WTC11 (cell line): ENCODE data around the gene DISC1. TPM values are rescaled to one million over a fixed set of nuclear protein-coding genes. Genes with fewer than 3 reads are reported as not detected.

Source experiments
- ATAC-seq: fragments of 200-7000 bp; cut with Tn5 transposase; 2 replicates; pipeline ENCODE4 v1.10.0; 2021; ENCODE audit warnings: mild to moderate bottlenecking, moderate library complexity
- CTCF ChIA-PET: fragments of 300-600 bp; sonication (Branson Sonifier 250); formaldehyde crosslinking; loops from one replicate; lab custom pipeline; 2021; ENCODE audit warnings: antibody characterized with exemption; lab: Charles Lee
- POLR2A ChIA-PET: fragments of 350-600 bp; sonication (Branson Sonifier 250); formaldehyde crosslinking; loops from one replicate; lab custom pipeline; 2021; ENCODE audit warnings: antibody characterized with exemption; lab: Charles Lee
- DNase-seq: peaks from one replicate; pipeline ENCODE4 v3.0.0; 2021; ENCODE audit warnings: low spot score
- H3K27ac Mint-ChIP-seq: 2 replicates; pipeline ENCODE4 v1.8.0; 2021; ENCODE audit warnings: mixed read lengths
- H3K27me3 Mint-ChIP-seq: 2 replicates; pipeline ENCODE4 v1.8.0; 2021; ENCODE audit warnings: low read depth, mild to moderate bottlenecking, moderate library complexity, mixed read lengths
- H3K36me3 Mint-ChIP-seq: 2 replicates; pipeline ENCODE4 v1.8.0; 2021; ENCODE audit warnings: mixed read lengths
- H3K4me1 Mint-ChIP-seq: 2 replicates; pipeline ENCODE4 v1.8.0; 2022; ENCODE audit warnings: mixed read lengths
- H3K4me3 Mint-ChIP-seq: 2 replicates; pipeline ENCODE4 v1.8.0; 2021; ENCODE audit warnings: mild to moderate bottlenecking, moderate library complexity, mixed read lengths
- H3K9me3 Mint-ChIP-seq: 2 replicates; pipeline ENCODE4 v1.8.0; 2021; ENCODE audit warnings: mixed read lengths
- AFF4 ChIP-seq: sonication (generic); formaldehyde crosslinking; IDR thresholded peaks from 2 replicates; pipeline ENCODE4 v1.8.1; 2023; ENCODE audit warnings: mild to moderate bottlenecking, missing genetic modification reagents, borderline replicate concordance
- ARID4B ChIP-seq: sonication (generic); formaldehyde crosslinking; IDR thresholded peaks from 2 replicates; pipeline ENCODE4 v1.8.0; 2023; ENCODE audit warnings: missing genetic modification reagents, mild to moderate bottlenecking, borderline replicate concordance
- ATF2 ChIP-seq: sonication (generic); formaldehyde crosslinking; IDR thresholded peaks from 2 replicates; pipeline ENCODE4 v1.8.1; 2022; ENCODE audit warnings: low read depth, missing genetic modification reagents, borderline replicate concordance
- ESRRA ChIP-seq: sonication (generic); formaldehyde crosslinking; IDR thresholded peaks from 2 replicates; pipeline ENCODE4 v1.8.1; 2022; ENCODE audit warnings: mild to moderate bottlenecking, missing genetic modification reagents, borderline replicate concordance
- FOXK1 ChIP-seq: sonication (generic); formaldehyde crosslinking; IDR thresholded peaks from 2 replicates; pipeline ENCODE4 v1.8.0; 2022; ENCODE audit warnings: mild to moderate bottlenecking, moderate library complexity, missing genetic modification reagents
- KAT7 ChIP-seq: sonication (generic); formaldehyde crosslinking; IDR thresholded peaks from 2 replicates; pipeline ENCODE4 v1.8.1; 2023; ENCODE audit warnings: missing genetic modification reagents, mild to moderate bottlenecking, borderline replicate concordance
- ZNF121 ChIP-seq: sonication (generic); formaldehyde crosslinking; IDR thresholded peaks from 2 replicates; pipeline ENCODE4 v1.8.0; 2023; ENCODE audit warnings: missing genetic modification reagents
- ZNF219 ChIP-seq: sonication (generic); formaldehyde crosslinking; IDR thresholded peaks from 2 replicates; pipeline ENCODE4 v1.8.0; 2023; ENCODE audit warnings: missing genetic modification reagents, mild to moderate bottlenecking, borderline replicate concordance
- ZNF232 ChIP-seq: sonication (generic); formaldehyde crosslinking; IDR thresholded peaks from 2 replicates; pipeline ENCODE4 v1.8.0; 2022; ENCODE audit warnings: mild to moderate bottlenecking, missing genetic modification reagents
- ZNF532 ChIP-seq: fragments of 250-450 bp; sonication (Bioruptor Pico); IDR thresholded peaks from 2 replicates; pipeline ENCODE4 v1.9.0; 2021; ENCODE audit warnings: mild to moderate bottlenecking, borderline replicate concordance
- total RNA-seq: library from RNA; stranded (reverse); gene quantifications from 3 replicates; pipeline ENCODE4 v1.2.3, GENCODE V29; 2021
- TF ChIP-seq, protein P1 (sequence below): sonication (generic); formaldehyde crosslinking; IDR thresholded peaks from 2 replicates; pipeline ENCODE4 v1.8.1; 2023; ENCODE audit warnings: mild to moderate bottlenecking, missing genetic modification reagents, moderate library complexity
- TF ChIP-seq, protein P2 (sequence below): fragments of 250-450 bp; sonication (Bioruptor Pico); IDR thresholded peaks from 2 replicates; pipeline ENCODE4 v1.9.0; 2021; ENCODE audit warnings: mild to moderate bottlenecking
- TF ChIP-seq, protein P3 (sequence below): sonication (generic); formaldehyde crosslinking; IDR thresholded peaks from 2 replicates; pipeline ENCODE4 v1.8.0; 2022; ENCODE audit warnings: mild to moderate bottlenecking, missing genetic modification reagents

The DISC1 gene
- total RNA-seq, 1 experiment from 2014 or later = 5.5 TPM

- TF ChIP-seq FOXK1 (CRISPR knock-in tag) = no peak
Observed at GRCh38 chr1:231923491-231924041, 297.0 kb downstream of the DISC1 start (continued).

GRCh38 chr1:231924180-231924579 is 297.6 kb downstream of the DISC1 start:
- Mint-ChIP-seq H3K27ac (no peak overlapping the region), H3K9me3 (no peaks in the 10 kb centered on the region), H3K4me3 (no peak overlapping the region), H3K4me1 (peaks cover 22% of the 10 kb centered on the region), H3K27me3 (peaks cover 13% of the 10 kb centered on the region), H3K36me3 (no peaks in the 10 kb centered on the region)
- ChIA-PET POLR2A (no interaction called here), CTCF (interaction anchor here (1.5 kb wide), 1 partner anchor 8 kb away, joined by 4 read pairs; no protein-coding TSS in a partner anchor)
- ATAC-seq (no peak), DNase-seq (no peak)
- TF ChIP-seq ZNF232 (CRISPR knock-in tag) (no peak), ESRRA (CRISPR knock-in tag) (no peak), AFF4 (CRISPR knock-in tag) (no peak), KAT7 (no peak), ZNF121 (CRISPR knock-in tag) (no peak), ZNF532 (no peak), ATF2 (CRISPR knock-in tag) (no peak), ARID4B (no peak), ZNF219 (CRISPR knock-in tag) (no peak)
- TF ChIP-seq, protein P1, sequence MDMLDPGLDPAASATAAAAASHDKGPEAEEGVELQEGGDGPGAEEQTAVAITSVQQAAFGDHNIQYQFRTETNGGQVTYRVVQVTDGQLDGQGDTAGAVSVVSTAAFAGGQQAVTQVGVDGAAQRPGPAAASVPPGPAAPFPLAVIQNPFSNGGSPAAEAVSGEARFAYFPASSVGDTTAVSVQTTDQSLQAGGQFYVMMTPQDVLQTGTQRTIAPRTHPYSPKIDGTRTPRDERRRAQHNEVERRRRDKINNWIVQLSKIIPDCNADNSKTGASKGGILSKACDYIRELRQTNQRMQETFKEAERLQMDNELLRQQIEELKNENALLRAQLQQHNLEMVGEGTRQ = no peak
- TF ChIP-seq, protein P2, sequence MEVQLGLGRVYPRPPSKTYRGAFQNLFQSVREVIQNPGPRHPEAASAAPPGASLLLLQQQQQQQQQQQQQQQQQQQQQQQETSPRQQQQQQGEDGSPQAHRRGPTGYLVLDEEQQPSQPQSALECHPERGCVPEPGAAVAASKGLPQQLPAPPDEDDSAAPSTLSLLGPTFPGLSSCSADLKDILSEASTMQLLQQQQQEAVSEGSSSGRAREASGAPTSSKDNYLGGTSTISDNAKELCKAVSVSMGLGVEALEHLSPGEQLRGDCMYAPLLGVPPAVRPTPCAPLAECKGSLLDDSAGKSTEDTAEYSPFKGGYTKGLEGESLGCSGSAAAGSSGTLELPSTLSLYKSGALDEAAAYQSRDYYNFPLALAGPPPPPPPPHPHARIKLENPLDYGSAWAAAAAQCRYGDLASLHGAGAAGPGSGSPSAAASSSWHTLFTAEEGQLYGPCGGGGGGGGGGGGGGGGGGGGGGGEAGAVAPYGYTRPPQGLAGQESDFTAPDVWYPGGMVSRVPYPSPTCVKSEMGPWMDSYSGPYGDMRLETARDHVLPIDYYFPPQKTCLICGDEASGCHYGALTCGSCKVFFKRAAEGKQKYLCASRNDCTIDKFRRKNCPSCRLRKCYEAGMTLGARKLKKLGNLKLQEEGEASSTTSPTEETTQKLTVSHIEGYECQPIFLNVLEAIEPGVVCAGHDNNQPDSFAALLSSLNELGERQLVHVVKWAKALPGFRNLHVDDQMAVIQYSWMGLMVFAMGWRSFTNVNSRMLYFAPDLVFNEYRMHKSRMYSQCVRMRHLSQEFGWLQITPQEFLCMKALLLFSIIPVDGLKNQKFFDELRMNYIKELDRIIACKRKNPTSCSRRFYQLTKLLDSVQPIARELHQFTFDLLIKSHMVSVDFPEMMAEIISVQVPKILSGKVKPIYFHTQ (CRISPR knock-in tag) = no peak
- TF ChIP-seq, protein P3, sequence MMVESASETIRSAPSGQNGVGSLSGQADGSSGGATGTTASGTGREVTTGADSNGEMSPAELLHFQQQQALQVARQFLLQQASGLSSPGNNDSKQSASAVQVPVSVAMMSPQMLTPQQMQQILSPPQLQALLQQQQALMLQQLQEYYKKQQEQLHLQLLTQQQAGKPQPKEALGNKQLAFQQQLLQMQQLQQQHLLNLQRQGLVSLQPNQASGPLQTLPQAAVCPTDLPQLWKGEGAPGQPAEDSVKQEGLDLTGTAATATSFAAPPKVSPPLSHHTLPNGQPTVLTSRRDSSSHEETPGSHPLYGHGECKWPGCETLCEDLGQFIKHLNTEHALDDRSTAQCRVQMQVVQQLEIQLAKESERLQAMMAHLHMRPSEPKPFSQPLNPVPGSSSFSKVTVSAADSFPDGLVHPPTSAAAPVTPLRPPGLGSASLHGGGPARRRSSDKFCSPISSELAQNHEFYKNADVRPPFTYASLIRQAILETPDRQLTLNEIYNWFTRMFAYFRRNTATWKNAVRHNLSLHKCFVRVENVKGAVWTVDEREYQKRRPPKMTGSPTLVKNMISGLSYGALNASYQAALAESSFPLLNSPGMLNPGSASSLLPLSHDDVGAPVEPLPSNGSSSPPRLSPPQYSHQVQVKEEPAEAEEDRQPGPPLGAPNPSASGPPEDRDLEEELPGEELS (CRISPR knock-in tag) = no peak
